GM23248 (cell line): ENCODE measurements around the gene LRP6. TPM values are rescaled to one million over a fixed set of nuclear protein-coding genes. Genes with fewer than 3 reads are reported as not detected.

Experiments used
- DNase-seq: peaks from one replicate; pipeline ENCODE4 v3.0.0-alpha.2; 2015
- H2AFZ ChIP-seq: fragments of 200-600 bp; sonication (generic); 2 replicates; pipeline ENCODE4 v1.6.1; 2016; ENCODE audit warnings: antibody characterized with exemption
- H3F3A ChIP-seq: fragments of 200-600 bp; sonication (generic); 2 replicates; pipeline ENCODE4 v1.6.1; 2016; ENCODE audit warnings: mild to moderate bottlenecking, antibody characterized with exemption, mixed run types; ENCODE audit not compliant: insufficient read depth
- H3K27ac ChIP-seq: fragments of 200-600 bp; sonication (generic); 2 replicates; pipeline ENCODE4 v1.5.1; 2016; ENCODE audit warnings: mild to moderate bottlenecking
- H3K27me3 ChIP-seq: fragments of 200-600 bp; sonication (generic); replicated peaks from 2 replicates; pipeline ENCODE4 v1.6.1; 2016; ENCODE audit warnings: mild to moderate bottlenecking; ENCODE audit not compliant: insufficient read depth
- H3K36me3 ChIP-seq: fragments of 200-600 bp; sonication (generic); 2 replicates; pipeline ENCODE4 v1.6.1; 2016; ENCODE audit warnings: low read depth, mild to moderate bottlenecking
- H3K4me1 ChIP-seq: fragments of 200-600 bp; sonication (generic); 2 replicates; pipeline ENCODE4 v1.6.1; 2016; ENCODE audit warnings: mild to moderate bottlenecking; ENCODE audit not compliant: insufficient read depth
- H3K4me2 ChIP-seq: fragments of 200-600 bp; sonication (generic); one replicate; pipeline ENCODE4 v1.6.1; 2016; ENCODE audit warnings: mild to moderate bottlenecking; ENCODE audit not compliant: unreplicated experiment
- H3K4me3 ChIP-seq: fragments of 200-600 bp; sonication (generic); 2 replicates; pipeline ENCODE4 v1.5.1; 2016; ENCODE audit warnings: mild to moderate bottlenecking
- H3K79me2 ChIP-seq: fragments of 200-600 bp; sonication (generic); 2 replicates; pipeline ENCODE4 v1.6.1; 2016; ENCODE audit warnings: mild to moderate bottlenecking; ENCODE audit not compliant: insufficient read depth
- H3K9ac ChIP-seq: fragments of 200-600 bp; sonication (generic); 2 replicates; pipeline ENCODE4 v1.6.1; 2016; ENCODE audit warnings: mild to moderate bottlenecking
- H3K9me2 ChIP-seq: fragments of 200-600 bp; sonication (generic); 2 replicates; pipeline ENCODE4 v1.6.1; 2016; ENCODE audit warnings: mixed run types, mild to moderate bottlenecking, moderate library complexity; ENCODE audit not compliant: insufficient read depth
- H3K9me3 ChIP-seq: fragments of 200-600 bp; sonication (generic); one replicate; pipeline ENCODE4 v1.6.1; 2017; ENCODE audit warnings: low read depth
- H4K20me1 ChIP-seq: fragments of 200-600 bp; sonication (generic); 2 replicates; pipeline ENCODE4 v1.6.0; 2016; ENCODE audit not compliant: insufficient read depth
- EZH2 ChIP-seq: fragments of 200-600 bp; sonication (generic); IDR thresholded peaks from 2 replicates; pipeline ENCODE4 v1.6.1; 2018; ENCODE audit warnings: antibody characterized with exemption, mild to moderate bottlenecking; ENCODE audit not compliant: insufficient read depth, poor library complexity, severe bottlenecking
- EZH2phosphoT487 ChIP-seq: fragments of 200-600 bp; sonication (generic); IDR thresholded peaks from 2 replicates; pipeline ENCODE4 v1.6.1; 2018; ENCODE audit warnings: antibody characterized with exemption, moderate library complexity, mild to moderate bottlenecking, low read depth; ENCODE audit not compliant: insufficient read depth
- WGBS, 2 experiments: methylation state at CpG; one replicate each; pipeline ENCODE4 v1.1.6; 2015 to 2017; ENCODE audit warnings: low lambda C conversion rate in 2 of 2, low coverage in 1 of 2; ENCODE audit errors: missing lambda C conversion rate in 2 of 2; 5-methylcytosine and 5-hydroxymethylcytosine counted together
- in situ Hi-C: fragments of 300-500 bp; cut with MboI; formaldehyde crosslinking; loops from 2 replicates; pipeline ENCODE4 v1.15.0; 2020
- polyA plus RNA-seq: library from polyadenylated mRNA; unstranded; fragments of >200 nt; fragmentation: Nextera tagmentation; extraction: Ambion mirVana; gene quantifications from 2 replicates; pipeline ENCODE4 v1.2.1, GENCODE V29; 2016
- total RNA-seq: library from RNA; depleted of rRNA; stranded (reverse); fragments of >200 nt; shearing (Covaris generic); gene quantifications from 2 replicates; pipeline ENCODE4 v1.2.3, GENCODE V29; 2014

Gene LRP6
- total and polyA plus RNA-seq, 2 experiments from 2014 or later, result 10.3 to 20.1 TPM

GRCh38 chr12:12254553-12254952 lies 12.3 kb downstream of the LRP6 start:
- Histone ChIP-seq H3K9me3 (no peaks in the 10 kb centered on the region), H3K27me3 (no peaks in the 10 kb centered on the region), H3K4me3 (no peak overlapping the region), H3K4me2 (peak overlapping the region; percentile 32), H3F3A (peaks cover 20% of the 10 kb centered on the region), H3K27ac (peak overlapping the region; percentile 31), H3K79me2 (peaks cover 97% of the 10 kb centered on the region), H3K36me3 (no peaks in the 10 kb centered on the region), H2AFZ (no peak overlapping the region), H3K9ac (no peak overlapping the region), H3K9me2 (no peaks in the 10 kb centered on the region), H4K20me1 (0 out of 2 replicates have a peak, but pooled peaks cover 13% of the 10 kb centered on the region), H3K4me1 (peaks cover 21% of the 10 kb centered on the region)
- in situ Hi-C loops, result no loop called here
- 51 to 60% methylated on average over 2 of the region's 2 CpGs for WGBS, 2 experiments
- TF ChIP-seq EZH2 (no peak), EZH2phosphoT487 (no peak)
- DNase-seq, result no peak

- 80 to 94% methylated on average over 4 of the region's 4 CpGs for WGBS, 2 experiments
- Histone ChIP-seq H3K4me1 (peaks cover 2% of the 10 kb centered on the region), H3K79me2 (peaks cover 97% of the 10 kb centered on the region), H2AFZ (no peak overlapping the region), H3K27me3 (no peaks in the 10 kb centered on the region), H3F3A (peaks cover 4% of the 10 kb centered on the region; the same call in 1 of the 2 replicates), H3K4me3 (no peak overlapping the region), H4K20me1 (no peaks in the 10 kb centered on the region), H3K27ac (no peak overlapping the region), H3K4me2 (no peak overlapping the region), H3K36me3 (no peaks in the 10 kb centered on the region), H3K9ac (no peak overlapping the region), H3K9me2 (no peaks in the 10 kb centered on the region), H3K9me3 (no peaks in the 10 kb centered on the region)
- TF ChIP-seq EZH2phosphoT487 (no peak), EZH2 (no peak)
- no peak for DNase-seq
- in situ Hi-C loops, result no loop called here
These were observed 17.4 kb downstream of the LRP6 start for GRCh38 chr12:12249216-12250050.

GRCh38 chr12:12247584-12247983 lies 19.3 kb downstream of the LRP6 start:
- in situ Hi-C loops, result no loop called here
- peaks cover 97% of the 10 kb centered on the region for H3K79me2 ChIP-seq
- no peak overlapping the region for H3K4me3 ChIP-seq
- H2AFZ ChIP-seq, result no peak overlapping the region
- no peaks in the 10 kb centered on the region for H3F3A ChIP-seq
- no peaks in the 10 kb centered on the region for H3K9me2 ChIP-seq
- H3K27me3 ChIP-seq, result no peaks in the 10 kb centered on the region
- no peak for DNase-seq
- no peak overlapping the region for H3K27ac ChIP-seq
- no peak overlapping the region for H3K9ac ChIP-seq
- TF ChIP-seq EZH2 (no peak), EZH2phosphoT487 (no peak)
- no peaks in the 10 kb centered on the region for H4K20me1 ChIP-seq
- 0 out of 2 replicates have a peak, but pooled peaks cover 4% of the 10 kb centered on the region for H3K4me1 ChIP-seq
- H3K9me3 ChIP-seq, result no peaks in the 10 kb centered on the region
- H3K36me3 ChIP-seq, result 0 out of 2 replicates have a peak, but pooled peaks cover 7% of the 10 kb centered on the region
- no peak overlapping the region for H3K4me2 ChIP-seq

GRCh38 chr12:12244341-12244740 lies 22.5 kb downstream of the LRP6 start:
- Histone ChIP-seq H3K9ac (no peak overlapping the region), H3K27ac (no peak overlapping the region), H3K27me3 (no peaks in the 10 kb centered on the region), H3K4me2 (no peak overlapping the region), H3K79me2 (peaks cover 97% of the 10 kb centered on the region), H3K4me3 (no peak overlapping the region), H3K36me3 (0 out of 2 replicates have a peak, but pooled peaks cover 7% of the 10 kb centered on the region), H2AFZ (no peak overlapping the region), H4K20me1 (0 out of 2 replicates have a peak, but pooled peaks cover 8% of the 10 kb centered on the region), H3K9me2 (no peaks in the 10 kb centered on the region), H3K4me1 (0 out of 2 replicates have a peak, but pooled peaks cover 4% of the 10 kb centered on the region), H3K9me3 (no peaks in the 10 kb centered on the region), H3F3A (no peaks in the 10 kb centered on the region)
- DNase-seq, result no peak
- in situ Hi-C loops, result no loop called here
- no peak for TF ChIP-seq EZH2
- TF ChIP-seq EZH2phosphoT487, result no peak
- WGBS, 2 experiments, result 98 to 99% methylated on average over 12 of the region's 12 CpGs
